ENCODE measurements around the gene CYP39A1.

The CYP39A1 gene

GRCh38 chr6:46501136-46502089, 151.2 kb downstream of the CYP39A1 start:
- ChIA-PET CTCF (interaction anchor here (0.6 kb wide), 1 partner anchor 23 kb away, joined by 3 read pairs; no protein-coding TSS in a partner anchor), POLR2A (ENCODE audit: low non-redundant PET) (no interaction called here)
- no peak for DNase-seq (ENCODE audit: low spot score)
- no peak for TF ChIP-seq CTCF (conservative IDR thresholded peaks at IDR 0.05; ENCODE audit: low read depth)
- no peak overlapping the region for H3K27ac ChIP-seq

GRCh38 chr6:46500382-46500781, 152.2 kb downstream of the CYP39A1 start:
- no peak for TF ChIP-seq CTCF (conservative IDR thresholded peaks at IDR 0.05; ENCODE audit: low read depth)
- ChIA-PET POLR2A (ENCODE audit: low non-redundant PET) (no interaction called here), CTCF (no interaction called here)
- H3K27ac ChIP-seq: no peak overlapping the region
- no peak for DNase-seq (ENCODE audit: low spot score)

All from RWPE1 (cell line).